Kidney tubule cell (primary cell): ENCODE data around the gene PARVB.

Experiments
- DNase-seq: peaks from one replicate; pipeline ENCODE4 v3.0.0-alpha.2; 2018; ENCODE audit warnings: low spot score

Gene PARVB

DNA sequence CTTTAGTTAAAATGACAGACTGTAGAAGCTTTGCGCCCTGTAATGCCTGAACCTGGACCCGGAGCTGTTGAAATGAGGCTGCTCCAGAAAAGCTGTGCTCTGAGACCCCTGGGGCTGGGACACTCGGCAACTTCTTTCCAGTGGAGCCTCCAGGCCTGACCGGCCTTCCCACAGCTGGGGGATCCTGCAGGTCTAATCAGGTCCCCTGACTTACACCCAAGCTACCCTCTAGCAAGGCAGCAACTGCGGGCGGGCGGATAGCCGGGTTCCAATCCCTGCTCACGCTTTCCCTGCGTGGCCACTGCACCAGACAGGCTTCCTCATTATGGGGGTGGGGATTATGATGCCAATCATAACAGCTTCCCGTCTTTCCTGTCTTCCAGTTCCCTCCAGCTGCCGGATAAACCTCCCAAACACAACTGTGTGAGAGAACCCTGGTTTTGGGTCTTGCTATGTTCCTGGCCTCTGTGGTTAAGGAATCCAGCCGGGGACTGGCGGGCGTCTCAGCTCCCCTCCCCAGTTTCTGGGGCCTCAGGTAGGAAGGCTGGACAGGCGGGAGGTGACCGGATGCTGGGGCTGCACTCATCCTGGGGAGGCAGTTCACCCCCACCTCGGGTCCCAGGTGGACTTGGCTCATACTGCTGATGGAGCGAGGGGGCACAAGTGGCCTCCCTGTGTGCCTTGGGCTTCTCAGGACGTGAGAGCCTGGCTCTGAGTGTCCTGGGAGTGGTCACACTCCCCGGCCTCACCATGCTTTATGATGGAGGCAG lies 195.2 kb downstream of the PARVB start:
- DNase-seq, result no peak

DNA sequence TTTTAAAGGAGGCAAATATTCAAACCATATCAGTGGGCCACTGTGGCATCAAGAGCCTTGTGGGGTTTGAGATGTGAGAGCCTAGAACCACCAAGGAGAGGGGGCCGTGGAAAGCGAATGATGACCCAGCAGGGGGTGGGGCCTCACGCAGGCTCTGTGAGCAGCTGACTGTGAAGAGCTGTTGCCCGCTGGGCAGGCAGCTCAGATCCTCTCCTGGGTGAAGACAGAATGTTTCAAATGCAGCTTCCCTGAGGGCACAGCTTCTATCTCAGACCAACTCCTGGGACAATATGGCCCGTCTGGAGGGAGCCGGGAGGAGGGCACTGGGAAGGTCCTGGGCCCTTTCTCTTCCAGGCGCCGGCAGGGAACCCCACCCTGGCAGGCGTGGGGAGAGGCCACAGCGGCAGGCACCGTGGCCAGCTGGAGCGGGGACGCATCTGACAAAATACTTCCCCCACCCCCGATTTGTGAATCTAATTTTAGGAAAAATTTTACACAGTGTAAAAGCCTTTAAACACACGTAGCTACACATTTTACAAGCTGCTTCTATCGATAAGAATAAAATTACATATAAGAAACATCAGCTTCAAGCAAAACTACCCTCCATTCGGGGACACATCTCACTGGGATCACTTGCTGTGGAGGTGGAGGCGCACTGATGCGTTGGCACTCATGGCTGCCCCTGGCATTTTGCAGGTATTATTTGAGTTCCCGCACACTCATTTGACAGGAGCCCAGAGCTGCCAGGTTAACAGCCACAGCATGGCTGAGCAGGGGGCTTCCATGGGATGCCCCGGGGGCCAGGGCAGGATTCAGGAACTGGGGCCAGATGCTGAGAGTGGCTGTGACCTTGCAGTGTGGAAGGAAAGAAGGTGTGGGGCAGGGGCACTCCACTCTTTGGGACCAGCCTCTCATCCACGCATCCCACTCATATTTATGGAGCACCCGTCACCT lies 196.9 kb downstream of the PARVB start:
- DNase-seq, result no peak

DNA sequence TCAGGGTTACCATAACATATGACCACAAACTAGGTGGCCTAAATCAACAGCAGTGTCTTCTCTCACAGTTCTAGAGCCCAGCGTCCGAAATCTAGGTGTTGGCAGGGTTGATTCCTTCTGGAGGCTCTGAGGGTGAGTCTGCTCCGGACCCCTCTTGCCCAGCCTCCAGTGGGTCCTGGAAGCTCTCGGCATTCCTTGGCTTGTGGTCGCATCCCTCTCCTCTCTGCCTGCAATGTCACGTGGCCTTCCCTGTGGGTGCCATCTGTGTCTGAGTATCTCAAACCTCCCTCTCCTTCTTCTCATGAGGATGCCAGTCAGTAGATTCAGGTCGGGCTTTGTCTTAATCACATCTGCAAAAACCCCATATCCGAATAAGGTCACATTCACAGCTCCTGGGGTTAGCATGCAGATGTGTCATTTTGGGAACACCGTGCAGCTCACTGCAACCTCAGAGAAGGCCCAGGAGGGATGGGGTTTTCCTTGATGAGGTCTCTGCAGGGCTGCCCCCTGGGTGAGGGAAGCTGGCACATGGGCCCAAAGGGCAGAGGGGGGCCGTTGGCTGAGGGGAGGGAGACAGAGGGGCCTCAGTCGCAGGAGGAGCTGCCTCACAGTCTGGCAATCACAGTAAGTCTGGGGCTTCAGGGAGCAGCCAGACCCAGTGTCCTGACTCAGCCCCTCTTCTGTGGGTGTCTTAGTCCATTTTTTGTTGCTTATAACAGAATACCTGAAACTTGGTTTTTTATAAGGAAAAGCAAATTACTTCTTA lies 197.8 kb downstream of the PARVB start:
- DNase-seq, result no peak
